ENCODE data around the gene SKA3.
A peak's percentile ranks its signal among the peaks of the same experiment; 100 is the strongest.
"Not testable (repeated sequence)": the region's sequence is repeated elsewhere in the genome, so short reads cannot be mapped to it uniquely, and the experiment has no call there.

The SKA3 gene

DNA sequence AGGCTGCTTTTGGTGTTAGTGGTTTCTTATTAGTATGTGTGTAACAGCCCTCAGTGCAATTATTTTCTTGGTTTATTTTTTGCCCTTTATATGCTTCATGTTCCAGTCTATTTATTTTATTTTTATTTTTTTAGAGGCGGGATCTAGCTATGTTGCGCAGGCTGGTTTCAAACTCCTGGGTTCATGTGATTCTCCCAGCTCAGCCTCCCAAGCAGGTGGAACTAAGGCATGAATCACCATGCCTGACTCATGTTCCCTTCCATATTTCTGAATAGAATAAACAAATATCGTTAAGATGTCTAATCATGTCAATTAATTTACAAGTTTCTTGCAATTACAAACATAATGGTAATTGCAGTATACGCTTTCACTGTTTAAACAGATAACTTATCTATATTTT lies 11.7 kb downstream of the SKA3 start:
- DNase-seq: no peak

DNA sequence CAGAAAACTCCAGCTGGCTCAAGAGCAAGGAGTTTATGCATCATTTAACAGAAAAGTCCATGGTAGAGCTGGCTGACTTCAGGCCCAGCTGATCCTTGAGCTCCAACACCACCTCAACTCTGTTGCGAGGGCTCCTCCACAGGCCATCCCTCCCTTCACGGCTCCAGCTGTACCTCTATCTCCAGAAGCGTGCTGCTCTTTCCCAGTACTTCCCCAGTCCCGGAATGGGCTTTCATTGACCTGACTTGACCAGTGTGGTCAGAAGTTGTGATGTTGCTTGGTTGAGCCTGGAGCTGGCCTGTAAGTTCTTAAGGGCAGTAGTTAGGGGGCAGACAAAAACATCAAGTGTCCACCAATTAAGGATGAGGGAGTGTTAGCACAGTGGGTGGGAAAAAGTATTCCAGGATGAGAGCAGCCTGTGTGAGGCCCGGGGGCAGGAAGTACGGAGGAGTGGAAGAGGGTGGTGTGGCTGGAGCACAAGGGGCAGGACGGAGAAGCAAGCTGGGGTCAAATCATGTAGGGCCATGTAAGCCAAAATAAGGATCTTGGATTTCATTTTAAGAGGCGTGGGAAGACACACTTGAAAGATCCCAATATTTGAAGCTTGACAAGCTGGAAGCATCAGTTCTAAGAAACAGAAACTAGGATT lies 24.0 kb downstream of the SKA3 start:
- no peak for DNase-seq

DNA sequence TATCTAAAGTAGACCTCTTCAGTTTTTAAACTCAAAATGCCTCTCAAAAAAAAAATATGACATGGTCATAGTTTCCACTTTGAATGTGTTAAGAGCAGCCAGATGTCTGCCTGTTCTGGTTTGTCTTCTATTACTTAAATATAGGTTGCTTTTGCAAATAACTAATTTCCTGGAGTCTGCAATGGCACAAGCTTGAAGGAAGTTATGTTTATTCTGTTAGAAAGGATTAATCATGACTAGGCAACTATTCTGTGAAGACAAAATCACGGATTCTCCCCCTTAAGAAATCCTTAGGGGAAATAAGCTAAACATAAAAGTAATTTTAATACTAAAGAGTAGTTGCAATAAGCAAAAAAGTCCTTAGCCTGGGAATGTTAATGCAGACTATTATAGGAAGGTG lies 26.3 kb downstream of the SKA3 start:
- no peak for DNase-seq

GRCh38 chr13:21149568-21149967 lies 26.8 kb downstream of the SKA3 start:
- DNase-seq: no peak

- DNase-seq: no peak
These were observed 27.6 kb downstream of the SKA3 start for GRCh38 chr13:21148557-21149258.

GRCh38 chr13:21147827-21148226 lies 28.5 kb downstream of the SKA3 start:
- no peak for DNase-seq

DNA sequence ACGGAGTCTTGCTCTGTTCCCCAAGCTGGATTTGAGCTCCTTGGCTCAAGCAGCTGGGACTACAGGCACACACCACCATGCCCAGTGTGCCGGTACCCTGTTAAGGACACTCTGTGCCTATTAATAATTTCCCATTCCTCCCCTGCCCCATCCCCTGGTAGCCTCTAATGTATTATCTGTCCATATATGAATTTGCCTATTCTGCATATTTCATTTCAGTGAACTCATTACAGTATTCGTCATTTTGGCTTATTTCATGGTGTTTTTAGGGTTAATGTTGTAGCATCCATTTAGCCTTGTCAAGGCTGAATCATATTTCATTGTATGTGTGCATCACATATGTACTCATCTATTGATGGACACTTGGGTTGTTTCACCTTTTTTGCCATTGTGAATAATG lies 33.6 kb downstream of the SKA3 start:
- DNase-seq: no peak

- DNase-seq: no peak
These were observed 37.0 kb downstream of the SKA3 start for GRCh38 chr13:21139374-21139773.

- DNase-seq: no peak
These were observed 37.8 kb downstream of the SKA3 start for GRCh38 chr13:21138561-21138960.

- no peak for DNase-seq
These were observed 38.7 kb downstream of the SKA3 start for GRCh38 chr13:21137696-21138095.

DNA sequence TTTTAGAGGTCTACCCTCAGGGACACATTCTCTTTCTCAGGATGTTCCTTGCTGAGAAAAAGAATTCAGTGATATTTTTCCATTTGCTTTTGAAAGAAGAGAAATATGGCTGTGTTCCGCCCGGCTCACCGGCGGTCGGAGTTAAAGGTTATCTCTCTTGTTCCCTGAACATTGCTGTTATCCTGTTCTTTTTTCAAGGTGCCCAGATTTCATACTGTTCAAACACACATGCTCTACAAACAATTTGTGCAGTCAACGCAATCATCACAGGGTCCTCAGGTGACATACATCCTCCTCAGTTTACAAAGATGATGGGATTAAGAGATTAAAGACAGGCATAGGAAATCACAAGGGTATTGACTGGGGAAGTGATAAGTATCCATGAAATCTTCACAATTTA lies 40.5 kb downstream of the SKA3 start:
- not testable (repeated sequence) for DNase-seq

DNA sequence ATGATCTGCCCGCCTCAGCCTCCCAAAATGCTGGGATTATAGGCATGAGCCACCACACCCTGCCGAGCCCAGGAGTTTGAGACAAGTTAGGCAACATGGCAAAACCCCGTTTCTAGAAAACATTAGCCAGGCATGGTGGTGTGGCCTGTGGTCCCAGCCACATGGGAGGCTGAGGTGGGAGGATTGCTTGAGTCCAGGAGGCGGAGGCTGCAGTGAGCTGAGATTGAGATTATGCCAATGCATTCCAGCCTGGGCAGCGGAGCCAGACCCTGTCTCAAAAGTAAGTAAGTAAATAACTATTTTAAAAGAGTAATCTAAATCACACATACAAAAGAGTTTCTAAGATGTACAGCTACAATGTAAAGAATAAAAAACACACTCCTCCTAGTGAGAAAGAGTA lies 41.9 kb downstream of the SKA3 start:
- DNase-seq: no peak

DNA sequence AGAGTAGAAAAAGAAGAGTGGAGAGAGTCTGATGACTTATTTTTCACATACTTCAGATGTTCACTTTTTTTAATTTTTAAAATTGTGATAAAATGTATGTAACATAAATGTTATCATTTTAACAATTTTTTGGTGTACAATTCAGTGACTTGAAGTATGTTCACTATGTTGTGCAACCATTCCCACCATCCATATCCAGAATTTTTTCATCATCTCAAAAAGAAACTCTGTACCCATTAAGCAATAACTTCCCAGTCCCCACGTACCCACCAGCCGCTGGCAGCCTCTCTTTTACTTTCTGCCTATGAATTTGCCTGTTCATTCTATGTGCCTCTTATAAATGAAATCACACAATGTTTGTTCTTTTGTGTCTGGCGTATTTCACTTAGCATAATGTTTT lies 43.3 kb downstream of the SKA3 start:
- no peak for DNase-seq

DNA sequence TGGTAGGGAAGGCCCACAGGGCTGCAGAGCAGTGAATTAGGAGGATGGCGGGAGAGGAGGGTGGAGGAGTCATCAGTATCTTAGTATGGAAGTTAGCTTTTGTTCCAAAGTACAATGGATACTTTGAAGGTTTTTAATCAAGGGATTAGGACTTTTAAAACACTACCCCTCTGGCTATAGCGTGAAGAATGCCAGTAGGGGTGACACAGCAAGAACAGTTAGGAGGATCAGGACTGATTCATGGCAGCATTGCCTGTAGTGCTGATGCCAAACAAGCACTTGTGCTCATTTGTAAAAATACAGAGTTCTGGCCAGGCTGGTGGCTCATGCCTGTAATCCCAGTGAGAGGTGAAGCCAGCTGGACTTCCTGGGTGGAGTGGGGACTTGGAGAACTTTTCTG lies 46.2 kb downstream of the SKA3 start:
- DNase-seq: no peak

GRCh38 chr13:21124852-21125251 lies 51.5 kb downstream of the SKA3 start:
- DNase-seq: peak; percentile 75

DNA sequence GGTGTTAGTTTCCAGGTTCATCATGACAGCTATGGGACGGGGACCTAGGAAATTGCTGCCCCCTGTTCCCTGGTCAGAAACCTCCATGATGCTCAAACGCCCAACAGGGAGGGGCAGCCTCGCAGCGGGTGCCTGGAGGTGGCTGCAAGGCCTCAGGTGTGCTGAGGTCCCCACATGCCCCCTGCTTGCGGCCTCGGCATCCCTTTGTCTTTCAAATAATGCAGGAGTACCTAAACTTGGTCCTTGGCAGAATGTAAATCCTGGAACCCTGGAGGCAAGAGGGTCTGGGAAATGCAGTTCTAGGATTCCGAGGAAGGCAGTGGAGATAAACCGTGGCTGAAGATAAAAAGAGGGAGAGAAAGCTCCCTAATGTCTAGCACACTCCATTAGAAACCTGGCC lies 52.4 kb downstream of the SKA3 start:
- DNase-seq: no peak

DNA sequence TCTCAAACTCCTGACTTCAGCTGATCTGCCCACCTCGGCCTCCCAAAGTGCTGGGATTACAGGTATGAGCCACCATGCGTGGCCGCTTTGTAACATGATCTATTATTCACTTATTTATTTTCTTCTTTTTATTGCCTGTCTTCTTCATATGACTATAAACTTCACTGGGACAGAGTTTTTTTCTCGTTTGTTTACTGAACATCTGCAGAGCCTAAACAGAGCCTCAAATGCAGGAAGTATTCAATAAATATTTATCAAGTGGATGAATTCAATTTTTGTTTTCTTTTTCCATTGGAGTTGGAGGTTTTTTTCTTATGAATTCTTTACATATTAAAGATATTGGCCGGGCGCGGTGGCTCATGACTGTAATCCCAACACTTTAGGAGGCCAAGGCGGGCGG lies 54.7 kb downstream of the SKA3 start:
- no peak for DNase-seq

- DNase-seq: no peak
These were observed 56.2 kb downstream of the SKA3 start for GRCh38 chr13:21120191-21120590.

- DNase-seq: no peak
These were observed 56.8 kb downstream of the SKA3 start for GRCh38 chr13:21119526-21119925.

DNA sequence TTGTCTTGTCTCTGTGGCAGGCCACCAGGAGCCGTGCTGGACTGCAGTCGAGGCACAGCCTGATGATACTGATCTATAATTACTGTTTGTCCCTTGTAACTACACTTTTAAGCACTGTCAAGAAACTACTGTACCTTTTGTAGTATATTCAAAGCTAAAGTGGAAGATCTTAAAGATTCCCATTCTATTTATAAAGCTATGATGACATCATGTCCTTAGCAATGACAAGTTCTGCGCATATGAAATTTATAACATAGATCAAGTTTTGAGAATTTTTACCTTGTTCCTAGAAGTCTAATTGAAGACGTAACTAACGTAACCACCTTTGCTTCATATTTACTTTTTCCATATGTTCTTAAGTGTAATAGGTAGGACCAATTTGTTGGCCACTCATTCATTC lies 58.2 kb downstream of the SKA3 start:
- DNase-seq: no peak

DNA sequence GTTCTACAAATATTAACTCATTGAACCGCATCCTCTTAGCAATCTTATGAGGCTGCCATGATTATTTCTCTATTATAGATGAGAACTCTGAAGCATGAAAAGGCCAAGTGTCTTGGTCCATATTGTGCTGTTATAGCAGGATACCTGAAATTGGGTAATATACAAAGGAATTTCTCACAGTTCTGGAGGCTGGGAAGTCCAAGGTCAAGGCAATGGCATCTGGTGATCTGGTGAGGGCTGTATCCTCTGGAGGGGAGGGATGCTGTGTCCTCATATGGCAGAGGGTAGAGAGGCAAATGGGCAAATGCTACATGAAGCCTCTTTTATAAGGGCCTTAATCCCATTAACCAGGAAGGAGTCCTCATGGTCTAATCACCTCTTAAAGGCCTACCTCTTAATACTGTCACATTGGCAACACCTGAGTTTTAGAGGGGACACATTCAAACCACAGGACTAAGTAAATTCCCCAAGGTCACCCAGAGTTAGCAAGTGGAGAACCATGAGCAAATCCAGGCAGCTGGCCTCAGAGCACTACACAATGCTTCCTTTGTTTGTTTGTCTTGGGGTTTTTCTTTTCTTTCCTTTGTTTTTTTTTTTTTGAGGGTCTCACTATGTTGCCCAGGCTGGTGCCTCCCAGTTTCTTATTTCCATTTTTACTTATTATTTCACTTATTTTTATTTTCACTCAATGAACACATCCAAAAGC lies 59.1 kb downstream of the SKA3 start:
- no peak for DNase-seq

DNA sequence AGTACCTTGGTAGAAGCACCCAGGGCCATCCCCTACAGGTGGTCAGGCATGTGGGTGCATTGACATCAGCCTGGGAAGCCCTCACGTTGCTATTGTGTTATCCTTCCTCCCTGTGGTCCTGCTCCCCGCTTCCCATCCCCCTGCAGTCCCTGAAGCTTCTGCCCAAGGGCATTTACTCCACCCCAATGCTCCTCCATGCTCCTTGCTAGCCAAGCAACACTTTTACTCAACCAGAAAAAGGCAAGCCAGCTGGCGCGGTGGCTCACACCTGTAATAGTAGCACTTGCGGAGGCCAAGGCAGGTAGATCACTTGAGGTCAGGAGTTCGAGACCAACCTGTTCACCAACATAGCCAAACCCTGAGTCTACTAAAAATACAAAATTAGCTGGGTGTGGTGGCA lies 60.2 kb downstream of the SKA3 start:
- no peak for DNase-seq

GRCh38 chr13:21115231-21115630 lies 61.1 kb downstream of the SKA3 start:
- no peak for DNase-seq

GRCh38 chr13:21111546-21111945 lies 64.8 kb downstream of the SKA3 start:
- no peak for DNase-seq

Measured in hematopoietic multipotent progenitor cell treated with erythropoietin and hydrocortisone succinate and interleukin-3 and kit ligand, for 4 days (in vitro differentiated cells).